HL-60 (cell line): ENCODE results near the gene MMP25.

Source experiments
- CTCF ChIP-seq: IDR thresholded peaks from one replicate; pipeline ENCODE4 v1.5.1; 2011; ENCODE audit warnings: low read length, control low read depth, inconsistent platforms; ENCODE audit not compliant: insufficient read depth
- GABPA ChIP-seq: IDR thresholded peaks from 2 replicates; pipeline ENCODE4 v1.6.1; 2012; ENCODE audit warnings: low read depth
- POLR2AphosphoS5 ChIP-seq: IDR thresholded peaks from 2 replicates; pipeline ENCODE4 v1.6.1; 2012; ENCODE audit warnings: low read depth
- REST ChIP-seq: IDR thresholded peaks from 2 replicates; pipeline ENCODE4 v1.6.1; 2012; ENCODE audit warnings: low read depth; ENCODE audit not compliant: insufficient replicate concordance
- SPI1 ChIP-seq: IDR thresholded peaks from 2 replicates; pipeline ENCODE4 v1.6.1; 2012; ENCODE audit warnings: low read depth, mild to moderate bottlenecking, borderline replicate concordance

- TF ChIP-seq POLR2AphosphoS5 (no peak), CTCF (no peak), REST (no peak), GABPA (no peak), SPI1 (no peak)
These were observed 34.1 kb upstream of the MMP25 start for GRCh38 chr16:3012246-3012645.
